GM18520 (cell line): ENCODE results near the gene CCT3.
"Not testable (repeated sequence)": the region's sequence is repeated elsewhere in the genome, so short reads cannot be mapped to it uniquely, and the experiment has no call there.

ENCODE experiments used
- ATAC-seq: cut with Tn5 transposase; IDR thresholded peaks from one replicate; pipeline ENCODE4 v1.9.1; 2021; ENCODE audit not compliant: unreplicated experiment

The CCT3 gene

DNA sequence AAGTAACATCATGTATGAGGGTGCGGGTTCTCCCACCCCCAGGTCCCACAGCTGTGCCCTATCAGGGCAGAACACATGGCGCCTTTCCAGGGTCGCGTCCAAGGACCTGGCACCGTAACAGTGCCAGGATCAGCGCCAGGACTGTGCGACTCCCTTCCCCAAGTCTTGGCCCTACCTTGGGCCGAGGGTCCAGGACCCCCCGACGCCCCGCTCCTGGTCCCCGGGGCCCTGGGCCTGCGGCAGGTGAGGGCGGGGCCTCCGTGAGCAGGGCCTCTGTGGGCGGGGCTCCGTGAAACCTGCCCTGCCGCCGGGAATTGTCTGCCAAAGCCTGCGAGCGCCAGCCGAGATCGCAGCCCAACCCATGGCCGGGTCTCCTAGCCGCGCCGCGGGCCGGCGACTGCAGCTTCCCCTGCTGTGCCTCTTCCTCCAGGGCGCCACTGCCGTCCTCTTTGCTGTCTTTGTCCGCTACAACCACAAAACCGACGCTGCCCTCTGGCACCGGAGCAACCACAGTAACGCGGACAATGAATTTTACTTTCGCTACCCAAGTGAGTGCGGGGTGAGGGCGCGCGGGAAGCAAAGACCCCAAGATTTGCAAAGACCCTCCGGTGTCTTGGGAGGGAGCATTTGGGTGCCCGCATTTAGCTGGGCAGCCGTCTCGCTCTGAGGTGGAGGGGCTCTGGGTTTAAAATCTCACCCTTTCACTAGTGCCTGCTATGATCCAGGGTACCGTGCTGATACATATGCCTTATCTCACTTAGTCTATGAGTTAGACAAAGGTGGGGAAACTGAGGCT lies 31.0 kb upstream of the CCT3 start, which contains the start of gene RHBG:
Gene RHBG (plus strand): TSS at position 323 of the 796 bp plus-strand sequence. CDS start 39 bp downstream, at position 362.
- ATAC-seq, result no peak

DNA sequence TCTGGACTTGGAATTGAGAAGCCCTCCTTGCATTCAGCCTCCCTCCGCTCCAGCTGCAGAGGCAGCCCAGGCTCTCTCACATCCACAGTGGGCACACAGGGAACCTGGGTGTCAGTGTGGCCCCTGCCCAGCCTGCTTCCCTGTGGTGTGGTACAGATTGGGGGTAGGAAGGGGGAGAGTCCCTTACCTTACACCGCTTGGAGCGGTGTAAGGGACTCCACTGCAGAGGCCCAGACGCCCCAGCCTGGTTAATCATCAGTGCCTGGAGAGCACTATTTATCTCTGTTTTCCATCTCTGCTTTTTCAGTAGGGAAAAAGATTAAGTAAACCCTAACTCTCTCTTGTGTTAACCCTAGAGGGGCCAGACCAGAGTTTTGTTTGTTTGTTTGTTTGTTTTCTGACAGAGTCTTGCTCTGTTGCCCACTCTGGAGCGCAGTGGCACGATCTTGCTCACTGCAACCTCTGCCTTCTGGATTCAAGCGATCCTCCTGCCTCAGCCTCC lies 30.1 kb upstream of the CCT3 start:
- ATAC-seq, result no peak

DNA sequence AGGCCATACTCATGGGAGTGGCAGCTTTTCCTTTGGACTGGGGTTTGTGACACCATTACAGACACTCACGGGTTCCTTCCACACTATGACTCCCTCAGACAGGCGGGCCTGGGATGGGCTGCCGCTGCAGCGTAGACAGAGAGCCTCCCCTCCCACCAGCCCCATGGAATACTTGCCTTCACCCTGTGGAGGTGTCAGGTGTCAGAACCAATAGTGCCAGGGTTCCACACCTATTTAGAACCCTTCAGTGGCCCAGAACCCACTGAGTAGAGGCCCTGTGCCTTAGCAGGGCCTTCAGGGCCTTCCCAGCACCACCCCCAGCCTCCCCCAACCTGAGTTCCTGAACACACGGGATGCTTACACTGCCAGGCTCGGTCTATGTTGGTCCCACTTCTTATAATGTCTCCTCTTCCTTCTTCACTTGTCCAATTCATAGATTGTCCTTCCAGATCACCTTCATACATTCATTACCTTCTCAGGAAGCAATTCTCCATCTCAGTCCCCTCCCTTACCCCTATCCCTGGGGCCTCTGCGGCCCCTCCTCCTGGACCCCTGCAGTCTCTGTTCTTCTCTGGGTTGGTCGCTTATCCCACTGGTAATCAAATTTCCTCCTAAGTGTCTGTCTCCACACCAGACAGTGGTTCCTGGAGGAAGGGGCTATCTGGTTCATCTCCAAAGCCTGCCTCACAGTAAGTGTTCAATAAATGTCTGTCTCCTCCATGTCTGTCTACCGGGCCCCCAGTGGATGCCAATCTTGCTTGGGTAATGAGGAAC lies 29.5 kb upstream of the CCT3 start:
- ATAC-seq, result no peak

DNA sequence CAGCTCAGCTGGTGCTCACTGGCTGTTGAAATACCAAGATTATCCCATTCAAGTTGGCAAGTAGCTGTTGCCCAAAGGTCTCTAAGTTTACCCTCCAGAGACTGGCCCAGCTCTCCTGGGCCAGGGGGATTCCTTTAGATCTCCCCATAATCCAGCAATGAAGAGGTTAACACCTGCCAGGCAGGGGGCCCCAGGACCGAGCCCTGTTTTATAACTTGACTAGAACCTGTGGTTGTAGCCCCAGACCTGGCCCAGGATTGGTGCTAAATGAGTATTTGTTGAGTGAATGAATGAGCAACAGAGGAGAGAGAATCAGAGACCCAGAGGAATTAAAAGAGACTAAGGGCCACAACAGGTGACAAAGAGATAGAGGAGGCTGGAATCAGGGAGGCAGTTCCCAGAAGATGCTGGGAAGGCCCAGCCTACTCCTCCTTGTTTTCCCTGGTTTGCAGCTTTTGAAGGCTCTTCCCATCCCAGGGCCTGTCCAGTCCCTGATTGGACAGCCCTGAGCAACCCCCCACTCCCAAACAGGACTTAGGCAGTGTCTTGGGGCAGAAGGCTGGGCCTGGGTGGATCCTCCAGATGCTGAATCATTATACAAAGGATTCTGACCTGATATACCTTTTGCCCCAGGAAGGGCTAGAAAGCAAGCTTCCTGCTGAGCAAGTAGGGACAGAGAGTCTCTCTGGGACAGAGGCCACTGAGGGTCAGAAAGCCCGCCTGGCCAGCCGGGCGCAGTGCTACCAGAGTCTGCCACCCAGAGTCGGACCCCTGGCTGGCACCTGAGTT lies 28.5 kb upstream of the CCT3 start:
- no peak for ATAC-seq

DNA sequence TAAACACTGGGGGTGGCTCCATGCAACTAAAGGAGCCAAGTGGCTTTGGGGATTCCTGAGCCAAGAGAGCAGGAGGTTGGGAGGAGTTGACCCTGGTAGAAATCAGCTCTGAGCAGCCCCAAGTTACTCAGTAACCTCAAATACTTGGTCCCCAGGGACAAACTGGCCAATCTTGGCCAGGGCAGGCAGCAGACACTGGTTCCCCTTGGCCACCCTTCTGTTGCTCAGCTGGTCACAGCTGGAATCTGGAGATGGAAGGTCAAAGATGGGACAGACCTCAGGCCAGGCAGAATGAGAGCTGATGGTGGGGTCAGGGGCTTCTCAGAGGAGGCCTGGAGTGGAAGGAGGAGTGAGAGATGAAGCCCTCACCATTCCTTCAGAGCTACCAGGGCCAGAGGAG lies 27.7 kb upstream of the CCT3 start:
- ATAC-seq, result no peak

DNA sequence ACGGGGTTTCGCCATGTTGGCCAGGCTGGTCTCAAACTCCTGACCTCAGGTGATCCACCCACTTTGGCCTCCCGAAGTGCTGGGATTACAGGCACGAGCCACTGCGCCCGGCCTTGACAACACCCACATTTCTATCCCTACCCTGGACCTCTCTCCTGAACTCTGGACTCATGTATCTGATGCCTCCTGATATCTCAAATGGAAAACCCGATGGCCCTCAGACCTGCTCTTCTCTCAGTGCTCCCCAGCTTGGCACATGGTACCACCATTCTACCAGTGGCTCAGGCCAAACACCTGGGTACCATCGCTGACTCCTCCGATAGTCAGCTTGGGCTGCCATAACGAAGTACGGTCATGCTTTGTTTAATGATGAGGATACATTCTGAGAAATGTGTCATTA lies 22.4 kb upstream of the CCT3 start:
- no peak for ATAC-seq

DNA sequence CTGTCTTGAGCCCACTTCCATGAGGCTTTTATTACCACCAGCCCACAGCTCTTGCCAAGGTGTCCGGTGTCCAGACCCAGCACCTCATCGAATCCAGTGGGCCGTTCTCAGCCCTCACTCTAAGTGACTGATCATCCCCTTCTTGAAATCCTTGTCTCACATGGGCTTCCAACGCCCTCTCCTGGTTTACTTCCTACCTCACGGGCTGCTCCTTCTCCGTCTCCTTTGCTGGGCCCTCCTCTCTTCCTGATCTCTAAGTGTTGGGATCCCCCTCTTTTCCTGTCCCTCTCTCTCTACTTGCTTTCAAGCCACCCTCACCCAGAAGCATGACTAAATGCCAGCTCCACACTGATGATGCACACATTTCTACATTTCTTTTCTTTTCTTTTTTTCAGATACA lies 21.9 kb upstream of the CCT3 start:
- ATAC-seq, result no peak

DNA sequence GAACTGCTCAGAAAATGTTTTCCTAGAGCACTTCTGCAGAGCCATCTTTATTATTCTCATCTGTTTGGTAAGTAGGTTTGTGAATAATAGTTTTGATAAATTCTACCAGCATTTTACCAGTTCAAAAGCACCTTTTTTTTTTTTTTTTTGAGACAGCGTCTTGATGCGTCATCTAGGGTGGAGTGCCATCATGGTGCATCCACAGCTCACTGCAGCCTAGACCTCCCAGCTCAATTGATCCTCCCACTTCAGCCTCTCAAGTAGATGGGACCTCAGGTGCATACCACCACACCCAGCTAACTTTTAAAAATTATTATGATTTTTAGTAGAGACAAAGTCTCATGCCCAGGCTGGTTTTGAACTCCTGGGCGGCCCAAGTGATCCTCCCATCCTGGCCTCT lies 21.2 kb upstream of the CCT3 start:
- ATAC-seq, result no peak

DNA sequence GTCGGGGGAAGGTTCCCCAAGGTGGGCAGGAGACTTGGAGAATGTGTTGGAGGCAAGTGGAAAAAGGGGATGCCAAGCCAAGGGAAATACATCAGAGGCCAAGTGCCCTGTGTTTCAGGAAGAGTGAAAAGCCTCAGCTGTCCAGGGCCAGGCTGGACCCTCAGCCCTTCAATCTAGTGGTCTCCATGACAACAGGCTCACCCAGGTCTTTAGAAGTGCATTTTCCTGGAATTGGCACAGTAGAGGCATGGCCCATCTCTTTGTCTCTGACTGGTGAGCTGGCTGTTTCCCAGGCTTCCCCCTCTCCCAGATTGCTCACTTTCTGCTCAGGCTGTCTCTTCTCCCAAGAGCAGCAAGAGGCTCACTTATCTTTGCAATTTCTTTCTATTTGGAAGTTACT lies 20.5 kb upstream of the CCT3 start:
- ATAC-seq, result no peak

DNA sequence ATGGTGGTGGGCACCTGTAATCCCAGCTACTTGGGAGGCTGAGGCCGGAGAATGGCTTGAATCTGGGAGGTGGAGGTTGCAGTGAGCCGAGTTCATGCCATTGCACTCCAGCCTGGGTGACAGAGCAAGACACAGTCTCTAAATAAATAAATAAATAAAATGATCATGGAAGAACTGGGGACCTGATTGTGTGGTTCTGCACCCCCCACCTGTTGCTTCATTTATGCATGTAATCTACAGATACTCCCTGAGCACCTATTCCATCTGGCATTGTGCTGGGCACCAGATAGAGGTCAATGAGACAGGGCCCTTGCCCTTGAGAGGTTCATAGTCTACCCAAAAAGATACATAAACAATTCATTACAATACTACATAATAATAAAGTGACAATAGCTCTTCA lies 19.9 kb upstream of the CCT3 start:
- no peak for ATAC-seq

DNA sequence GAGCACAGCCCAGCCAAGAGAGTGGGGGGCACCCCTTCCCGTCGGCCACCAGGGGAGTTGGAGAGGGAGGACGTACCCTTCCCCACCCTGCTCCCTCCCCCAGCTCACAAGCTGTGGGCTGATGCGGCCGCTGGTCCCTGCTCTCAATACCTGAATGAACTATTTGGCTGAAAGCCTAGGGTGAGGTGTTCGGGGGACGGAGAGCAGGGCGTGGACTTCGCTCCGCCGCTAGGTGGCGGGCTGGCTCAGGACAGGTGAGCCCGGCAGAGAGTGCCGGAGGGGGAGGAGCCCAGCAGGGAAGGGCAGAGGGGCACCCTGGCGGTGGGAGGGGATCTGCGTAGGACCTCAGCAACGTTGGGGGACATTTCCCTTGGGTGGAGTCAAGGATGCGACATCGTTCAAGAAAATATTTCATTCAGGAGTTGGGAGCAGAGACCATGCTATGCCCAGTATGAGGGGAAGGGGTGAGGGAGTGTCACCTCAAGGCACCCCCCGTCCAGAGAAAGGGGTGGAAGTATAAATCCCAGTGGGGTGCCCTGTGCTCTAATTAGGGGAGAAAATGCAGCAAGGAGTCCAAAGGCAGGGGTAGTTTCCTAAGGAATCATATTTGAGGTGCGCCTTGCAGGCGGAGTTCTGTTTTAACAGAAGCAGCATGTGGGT lies 18.9 kb upstream of the CCT3 start:
- ATAC-seq, result no peak

DNA sequence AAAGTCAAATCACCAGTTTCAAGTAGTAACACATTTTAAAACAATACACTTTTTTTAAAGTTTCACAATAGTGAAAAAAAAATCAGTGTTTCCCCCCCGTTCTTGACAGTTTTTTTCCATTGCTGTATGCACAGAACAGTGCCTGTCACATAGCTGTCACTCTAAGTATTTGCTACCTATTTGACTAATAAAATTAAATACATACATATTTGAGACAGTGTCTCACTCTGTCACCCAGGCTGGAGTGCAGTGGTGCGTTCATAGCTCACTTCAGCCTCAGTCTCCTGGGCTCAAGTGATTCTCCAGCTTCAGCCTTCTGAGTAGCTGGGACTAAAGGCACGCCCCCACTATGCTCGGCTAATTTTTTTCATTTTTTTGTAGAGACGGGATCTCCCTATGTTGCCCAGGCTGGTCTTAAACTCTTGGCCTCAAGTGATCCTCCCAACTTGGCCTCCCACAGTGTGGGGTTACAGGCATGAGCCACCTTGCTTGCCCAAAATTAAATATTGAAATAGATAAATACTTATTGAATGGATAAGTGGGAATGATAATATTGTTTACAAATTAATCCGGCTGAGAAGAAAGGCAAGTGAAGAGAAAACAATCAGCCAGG lies 18.3 kb upstream of the CCT3 start:
- no peak for ATAC-seq

DNA sequence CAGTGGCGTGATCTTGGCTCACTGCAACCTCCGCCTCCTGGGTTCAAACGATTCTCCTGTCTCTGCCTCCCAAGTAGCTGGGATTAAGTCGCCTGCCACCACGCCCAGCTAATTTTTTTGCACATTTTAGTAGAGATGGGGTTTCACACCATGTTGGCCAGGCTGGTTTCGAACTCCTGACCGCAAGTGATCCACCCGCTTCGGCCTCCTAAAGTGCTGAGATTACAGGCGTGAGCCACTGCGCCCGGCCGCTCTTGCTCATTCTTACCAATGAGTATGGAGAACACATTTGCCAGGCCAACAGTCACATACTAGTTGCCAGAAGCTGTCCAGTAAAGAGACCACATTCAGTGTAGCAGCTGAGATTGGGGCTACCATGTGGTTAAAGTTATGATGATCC lies 14.4 kb upstream of the CCT3 start:
- not testable (repeated sequence) for ATAC-seq

DNA sequence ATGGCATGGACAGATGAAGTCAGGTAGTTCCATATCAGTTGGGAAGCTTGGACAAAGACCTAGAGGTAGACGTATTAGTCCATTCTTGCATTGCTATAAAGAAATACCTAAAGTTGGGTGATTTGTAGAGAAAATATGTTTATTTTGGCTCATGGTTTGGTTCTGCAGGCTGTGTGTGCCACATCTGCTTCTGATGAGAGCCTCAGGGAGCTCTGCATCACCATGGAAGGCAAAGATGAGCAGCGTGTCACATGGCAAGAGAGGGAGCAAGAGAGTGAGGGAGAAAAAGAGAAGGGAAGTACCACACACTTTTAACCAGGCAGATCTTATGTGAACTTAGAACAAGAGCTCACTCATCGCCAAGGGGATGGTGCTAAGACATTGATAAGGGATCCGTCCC lies 9.2 kb upstream of the CCT3 start:
- ATAC-seq, result no peak

DNA sequence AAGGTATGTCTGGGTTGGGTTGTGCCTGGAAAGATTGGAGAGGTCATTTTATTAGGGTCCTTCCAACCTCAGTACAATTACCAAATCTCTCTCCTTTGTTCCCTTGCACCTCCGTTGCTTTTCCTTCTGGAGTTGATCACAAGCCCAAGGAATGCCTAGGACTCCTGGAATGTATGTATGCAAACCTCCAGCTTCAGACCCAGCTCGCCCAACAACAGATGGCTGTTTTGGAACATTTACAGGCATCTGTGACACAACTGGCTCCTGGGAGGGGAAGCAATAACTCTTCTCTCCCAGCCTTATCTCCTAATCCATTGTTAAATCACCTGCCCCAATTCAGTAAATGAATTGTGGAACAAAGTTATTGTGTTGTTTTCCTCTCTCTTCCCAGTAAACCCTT lies 8.5 kb upstream of the CCT3 start:
- no peak for ATAC-seq

DNA sequence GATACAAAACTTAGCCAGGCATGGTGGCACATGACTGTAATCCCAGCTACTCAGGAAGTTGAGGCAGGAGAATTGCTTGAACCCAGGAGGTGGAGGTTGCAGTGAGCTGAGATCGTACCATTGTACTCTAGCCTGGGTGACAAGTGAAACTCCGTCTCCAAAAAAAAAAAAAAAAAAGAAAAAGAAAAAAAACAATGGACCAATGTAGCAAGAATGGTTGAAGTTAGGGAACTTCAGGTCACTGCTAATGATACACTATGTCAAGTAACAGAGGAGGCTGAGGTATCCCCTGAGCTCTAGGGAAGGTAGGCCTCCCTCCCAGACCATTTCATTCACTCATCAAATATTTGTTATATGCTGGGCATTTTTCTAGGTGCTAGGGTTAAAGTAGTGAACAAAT lies 7.9 kb upstream of the CCT3 start:
- not testable (repeated sequence) for ATAC-seq

DNA sequence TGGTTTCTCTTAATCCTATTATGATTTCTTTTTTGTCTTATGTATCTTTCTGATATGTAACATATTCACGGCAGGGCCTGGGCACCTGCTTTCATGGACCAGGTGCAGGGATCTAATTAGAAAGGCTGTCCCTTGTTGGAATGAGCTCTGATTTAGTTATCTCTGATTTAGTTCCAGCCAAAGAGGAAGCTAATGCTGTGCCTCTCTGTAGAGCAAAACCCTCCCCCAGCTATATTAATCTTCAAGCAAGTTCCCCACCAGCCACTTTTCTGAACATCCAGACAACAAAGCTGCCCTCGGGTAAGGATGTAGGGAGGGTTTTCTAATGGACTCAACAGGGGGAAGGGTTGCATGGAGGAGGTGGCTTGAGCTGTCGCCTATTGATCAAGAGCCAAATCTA lies 6.3 kb upstream of the CCT3 start:
- ATAC-seq, result no peak

DNA sequence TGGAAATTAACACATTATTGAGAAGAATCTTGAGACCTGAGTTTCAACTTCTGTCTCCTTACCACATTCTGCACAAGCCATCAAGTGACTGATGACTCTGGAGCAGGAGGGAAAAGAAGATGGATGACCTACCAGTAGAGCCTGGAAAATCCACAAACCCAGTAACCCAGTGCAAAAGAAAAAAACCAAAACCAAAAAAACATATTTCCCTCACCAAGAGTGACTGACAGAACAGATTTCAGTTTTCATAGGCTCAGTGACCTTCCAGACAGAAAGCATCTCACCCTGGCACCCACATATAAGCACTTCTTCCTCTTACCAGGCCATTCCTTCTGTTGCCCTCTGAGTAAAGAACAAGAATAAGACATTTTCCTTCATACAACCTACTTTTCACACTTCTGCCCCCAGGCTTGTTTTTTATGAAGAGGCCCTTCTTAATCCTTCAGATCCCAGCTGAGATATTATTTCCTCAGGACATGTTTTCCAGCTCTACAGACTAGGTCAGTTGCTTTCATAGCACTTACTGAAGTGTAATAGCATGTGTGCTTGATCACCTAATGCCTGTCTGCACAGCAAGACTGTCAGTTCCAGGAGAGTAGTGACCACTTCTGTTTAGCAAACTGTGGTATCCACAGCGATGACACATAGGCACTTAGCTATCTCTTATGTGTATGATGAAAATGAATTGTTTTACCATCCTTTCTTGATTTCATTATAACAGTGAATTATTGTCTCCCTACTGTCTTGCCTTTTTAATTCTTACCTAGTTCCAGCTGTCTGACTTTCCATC lies 4.3 kb upstream of the CCT3 start:
- no peak for ATAC-seq

DNA sequence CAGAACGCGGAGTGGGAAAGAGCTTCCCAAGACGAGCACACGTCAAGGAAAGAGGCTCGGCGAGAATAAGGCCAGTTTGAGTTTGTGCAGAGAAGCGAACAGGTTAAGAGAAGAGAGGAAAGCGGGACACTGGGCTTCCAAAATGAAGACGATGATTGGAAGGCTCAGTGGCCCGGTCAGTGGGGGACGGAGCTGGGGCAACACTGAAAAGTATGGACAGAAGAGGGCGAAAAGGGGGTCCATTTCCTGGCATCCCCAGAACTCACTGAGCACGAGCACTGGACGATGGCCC lies 258 bp downstream of the CCT3 start:
- ATAC-seq, result no peak
